ENCODE data around the gene DLL1.
A peak's percentile ranks its signal among the peaks of the same experiment; 100 is the strongest.

DLL1 gene

DNA sequence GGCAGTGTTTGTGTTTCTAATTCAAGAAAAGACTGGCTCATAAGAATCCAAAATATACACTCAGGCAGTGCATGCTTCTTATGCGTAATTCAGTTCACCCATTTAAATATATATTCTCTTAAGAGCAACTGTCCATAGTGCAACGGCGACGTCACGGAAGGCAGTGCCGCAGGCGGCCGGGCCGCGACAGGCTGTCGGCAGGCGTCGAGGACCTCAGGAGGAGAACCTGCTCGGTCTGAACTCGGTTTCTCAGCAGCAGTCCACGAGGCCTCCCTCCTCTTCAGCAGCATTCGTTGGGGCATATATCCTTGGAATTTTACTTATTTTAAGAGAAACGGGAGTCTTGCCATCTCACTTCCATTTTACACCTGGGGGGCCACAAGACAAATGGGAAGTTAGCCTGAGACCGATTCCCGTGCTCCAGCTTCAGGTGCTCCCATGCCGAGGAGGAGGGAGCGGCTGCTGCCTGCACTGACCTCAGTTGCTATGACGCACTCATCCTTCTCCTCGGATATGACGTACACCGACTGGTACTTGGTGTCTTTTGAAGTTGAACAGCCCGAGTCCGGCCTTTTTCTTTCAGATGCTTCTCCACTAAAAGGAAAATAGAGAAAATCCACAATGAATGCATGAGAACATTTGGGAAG lies 8.2 kb downstream of the DLL1 start:
- DNase-seq: peak; percentile 7

- DNase-seq: peak; percentile 17
Observed at GRCh38 chr6:170281331-170282292, 9.3 kb downstream of the DLL1 start.

DNA sequence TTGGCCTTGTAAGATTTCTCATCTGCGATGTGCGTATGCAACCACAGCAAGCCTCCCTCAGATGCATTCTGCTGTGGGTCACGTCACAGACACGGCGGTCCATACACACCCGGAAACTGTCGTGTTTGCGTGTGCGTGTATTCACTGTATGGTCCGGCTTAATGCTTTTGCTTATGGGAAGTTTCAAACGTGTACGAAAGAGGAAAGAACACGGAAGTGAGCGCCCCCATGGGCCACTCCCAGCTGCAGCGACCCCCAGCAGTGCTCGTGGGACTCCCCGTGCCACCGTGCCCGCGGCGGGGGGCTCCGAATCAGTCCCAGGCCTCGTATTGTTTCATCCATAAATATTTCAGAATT lies 10.2 kb downstream of the DLL1 start:
- DNase-seq: peak; percentile 19

DNA sequence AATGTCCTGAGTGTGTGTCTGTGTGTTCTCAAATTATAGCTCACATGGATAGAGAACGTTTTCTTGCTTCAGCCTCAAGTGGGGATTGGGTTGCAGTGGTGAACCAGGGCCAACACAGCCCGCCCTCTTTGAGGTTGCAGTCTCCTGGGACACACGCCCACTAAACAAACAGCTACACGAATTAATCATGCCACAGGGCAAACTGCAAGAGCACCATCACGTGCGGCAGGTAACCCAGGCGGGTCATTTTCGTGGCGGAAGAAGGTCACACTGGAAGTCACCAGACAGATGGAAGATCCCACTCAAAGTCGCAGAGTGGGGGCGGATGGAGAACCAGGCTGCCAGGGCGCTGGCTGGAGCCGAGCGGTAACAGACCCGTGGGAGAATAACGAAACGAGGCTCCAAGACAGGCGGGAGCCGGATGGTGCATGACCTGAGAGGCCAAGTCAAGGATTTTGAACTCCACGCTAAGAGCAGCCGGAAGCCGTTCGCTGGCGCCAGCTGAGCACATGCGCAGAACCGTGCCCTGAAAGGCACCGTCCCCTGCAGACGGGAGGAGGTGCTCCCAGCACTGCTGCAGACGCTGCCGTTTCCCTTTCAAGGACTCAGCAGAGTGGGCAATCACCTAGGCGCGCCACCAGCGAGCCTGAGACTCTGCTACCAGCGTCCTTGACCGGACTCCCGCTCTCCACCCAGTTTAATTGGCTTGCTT lies 10.7 kb downstream of the DLL1 start:
- peak; percentile 38 for DNase-seq

DNA sequence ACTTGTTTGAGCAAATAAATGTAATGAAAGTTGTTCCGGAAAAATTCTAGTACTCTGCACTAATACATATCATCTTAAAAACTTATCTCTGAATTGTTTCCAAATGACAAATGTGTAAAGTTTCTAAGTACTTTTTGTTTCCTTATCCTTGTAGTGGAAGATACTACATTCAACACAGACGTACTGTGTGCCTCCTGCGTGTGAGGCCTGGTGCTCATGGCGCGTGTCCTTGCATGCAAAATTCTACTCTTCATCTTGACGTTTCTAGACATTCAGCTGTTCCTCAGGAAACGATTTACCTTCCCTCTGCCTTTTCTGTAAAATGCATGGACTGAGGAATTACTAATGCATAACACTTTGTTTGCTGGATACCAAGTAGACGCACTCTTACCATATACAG lies 11.5 kb downstream of the DLL1 start:
- no peak for DNase-seq

GRCh38 chr6:170278743-170279094 lies 12.2 kb downstream of the DLL1 start:
- no peak for DNase-seq

DNA sequence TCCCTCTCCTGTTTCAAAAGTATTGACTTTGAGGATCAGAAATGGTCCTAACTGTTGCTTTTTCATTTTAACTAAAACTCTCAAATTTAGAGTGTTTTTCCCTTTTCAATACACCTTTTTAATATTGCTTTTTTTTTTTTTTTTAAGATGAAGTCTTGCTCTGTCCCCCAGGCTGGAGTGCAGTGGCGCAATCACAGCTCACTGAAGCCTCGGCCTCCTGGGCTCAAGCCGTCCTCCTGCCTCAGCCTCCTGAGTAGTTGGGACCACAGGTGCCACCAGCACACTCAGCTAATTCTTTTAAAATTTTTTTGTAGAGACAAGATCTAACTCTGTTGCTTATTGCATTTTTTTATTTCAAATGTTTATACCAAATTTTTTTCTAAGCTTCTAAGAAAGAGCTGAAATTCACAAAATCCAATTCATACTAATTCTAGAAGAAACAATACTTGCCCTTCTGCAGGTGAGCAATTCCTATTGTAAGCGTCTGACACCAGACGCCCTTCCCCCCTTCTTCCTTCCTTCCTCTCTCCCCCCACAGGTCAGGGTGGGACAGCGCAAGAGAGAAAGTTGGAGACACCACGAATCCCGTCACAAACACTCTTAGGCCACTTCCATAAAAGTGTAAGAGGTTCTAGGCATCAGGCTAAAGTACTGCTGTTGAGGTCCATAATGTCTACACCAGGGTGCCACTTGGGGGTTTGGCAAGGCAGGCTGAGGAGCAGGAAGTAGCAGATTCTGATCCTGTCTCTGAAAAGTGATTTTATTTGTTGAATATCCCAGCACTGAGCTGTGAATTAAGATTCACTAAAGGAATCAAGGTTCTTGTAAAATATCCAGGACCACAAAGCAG lies 12.8 kb downstream of the DLL1 start:
- no peak for DNase-seq

GRCh38 chr6:170276369-170277057 lies 14.4 kb downstream of the DLL1 start:
- no peak for DNase-seq

DNA sequence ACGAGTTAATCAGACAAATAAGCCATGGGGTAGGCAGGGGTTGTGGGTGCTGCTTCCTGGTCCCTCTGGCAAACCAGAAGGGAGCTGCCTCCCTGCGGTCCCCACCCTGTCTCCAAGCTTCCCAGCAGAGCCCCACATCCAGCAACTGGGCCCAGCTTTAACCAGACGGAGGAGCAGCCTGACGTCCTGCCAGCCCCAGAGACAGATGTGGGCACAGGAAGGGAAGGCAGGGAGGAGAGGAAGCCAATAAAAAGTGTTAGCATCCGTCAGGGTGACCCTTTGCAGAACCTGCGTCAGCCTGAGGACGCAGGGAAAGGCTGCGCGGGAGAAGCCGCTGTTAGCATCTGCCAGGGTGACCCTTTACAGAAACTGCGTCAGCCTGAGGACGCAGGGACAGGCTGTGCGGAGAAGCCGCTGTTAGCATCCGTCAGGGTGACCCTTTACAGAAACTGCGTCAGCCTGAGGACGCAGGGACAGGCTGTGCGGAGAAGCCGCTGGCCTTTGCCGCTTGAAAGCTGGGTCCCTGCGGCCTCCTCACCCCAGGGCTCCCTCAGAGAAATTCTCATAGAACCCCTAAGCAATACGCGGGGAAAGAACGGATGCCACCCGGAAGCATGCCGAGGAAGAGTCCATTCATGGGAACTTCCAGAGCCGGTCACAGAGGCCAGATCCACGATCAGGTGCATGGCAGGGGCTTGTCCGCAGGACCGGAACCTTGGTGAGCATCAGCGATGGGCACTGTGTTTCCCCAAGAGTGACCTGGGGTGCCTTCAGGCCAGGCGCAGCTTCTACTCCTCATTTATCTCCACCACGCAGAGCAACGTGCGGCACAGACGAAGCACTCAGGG lies 15.9 kb downstream of the DLL1 start:
- no peak for DNase-seq

DNA sequence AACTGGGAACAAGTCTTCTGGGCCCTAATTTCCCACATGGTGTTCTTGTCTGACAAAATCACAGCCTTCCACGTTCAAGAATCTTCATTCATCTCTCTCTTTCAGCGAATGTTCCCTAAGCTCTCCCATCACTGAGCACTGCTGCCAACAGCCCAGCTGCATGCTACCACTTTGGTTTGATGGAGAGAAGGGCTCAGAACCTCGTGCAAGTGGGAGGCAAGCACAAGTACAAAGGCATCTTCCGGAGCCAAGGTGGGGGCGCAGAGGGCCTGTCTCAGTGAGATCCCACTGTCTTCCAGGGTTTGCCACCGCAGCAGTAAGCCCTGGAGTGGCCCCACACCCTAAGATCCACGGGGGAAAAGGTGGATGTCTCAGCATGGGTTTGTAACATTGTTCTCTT lies 17.2 kb downstream of the DLL1 start:
- no peak for DNase-seq

DNA sequence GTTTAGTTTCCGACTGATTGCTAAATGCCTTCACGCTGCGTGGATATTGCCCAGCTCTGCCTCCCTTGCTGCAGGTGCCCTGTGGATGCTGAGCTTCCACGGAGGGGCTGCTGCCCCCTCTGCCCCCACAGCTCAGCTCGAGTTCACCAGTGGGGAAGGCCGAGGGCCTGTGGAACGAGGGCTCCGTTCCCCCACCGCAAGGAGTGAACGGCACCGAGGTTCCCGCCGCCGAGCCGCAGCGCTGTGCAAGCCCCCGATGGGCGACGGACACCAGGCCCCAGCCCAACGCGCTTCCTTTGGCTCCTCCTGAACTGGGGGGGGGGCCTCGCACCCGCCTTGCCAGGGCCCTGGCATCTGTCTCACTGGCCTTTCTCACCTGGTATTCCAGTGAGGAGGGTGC lies 17.7 kb downstream of the DLL1 start:
- no peak for DNase-seq

DNA sequence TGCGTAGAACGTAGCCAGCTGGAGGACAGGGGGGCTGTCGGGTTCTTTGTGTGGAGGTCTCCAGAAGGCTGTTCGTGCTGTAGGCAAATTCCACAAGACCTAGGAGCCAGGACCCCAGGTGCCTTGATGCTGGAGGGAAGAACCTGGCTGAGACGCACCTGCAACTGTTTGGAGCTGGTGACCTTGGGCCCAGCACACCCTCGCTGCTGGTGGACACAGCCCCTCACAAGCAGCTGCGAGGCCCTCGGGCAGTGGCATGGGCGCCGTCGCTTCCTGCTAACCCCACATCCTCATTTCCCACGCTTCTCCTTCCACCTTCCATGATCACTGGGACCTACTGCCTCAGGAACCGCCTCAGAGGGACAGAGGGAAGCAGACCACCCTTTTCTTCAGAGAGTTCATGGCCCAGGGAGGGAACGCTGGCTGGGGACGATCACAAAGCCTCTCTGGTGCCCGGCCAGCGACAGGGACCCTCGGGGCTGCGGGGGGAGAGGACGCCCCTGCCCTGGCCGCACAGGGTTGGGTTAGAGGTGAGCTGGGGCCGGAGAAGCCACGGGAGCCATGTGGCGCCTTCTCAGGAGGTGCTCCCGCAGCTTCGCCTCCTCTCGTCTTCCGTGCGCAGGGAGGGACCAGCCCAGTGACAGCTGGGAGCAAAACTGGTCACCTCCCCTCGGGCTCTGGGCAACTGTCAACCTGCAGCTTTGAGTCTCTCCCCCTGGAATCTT lies 18.4 kb downstream of the DLL1 start:
- DNase-seq: no peak

- DNase-seq: no peak
Observed at GRCh38 chr6:170271771-170272314, 19.0 kb downstream of the DLL1 start.

GRCh38 chr6:170270984-170271593 lies 19.8 kb downstream of the DLL1 start:
- DNase-seq: no peak

DNA sequence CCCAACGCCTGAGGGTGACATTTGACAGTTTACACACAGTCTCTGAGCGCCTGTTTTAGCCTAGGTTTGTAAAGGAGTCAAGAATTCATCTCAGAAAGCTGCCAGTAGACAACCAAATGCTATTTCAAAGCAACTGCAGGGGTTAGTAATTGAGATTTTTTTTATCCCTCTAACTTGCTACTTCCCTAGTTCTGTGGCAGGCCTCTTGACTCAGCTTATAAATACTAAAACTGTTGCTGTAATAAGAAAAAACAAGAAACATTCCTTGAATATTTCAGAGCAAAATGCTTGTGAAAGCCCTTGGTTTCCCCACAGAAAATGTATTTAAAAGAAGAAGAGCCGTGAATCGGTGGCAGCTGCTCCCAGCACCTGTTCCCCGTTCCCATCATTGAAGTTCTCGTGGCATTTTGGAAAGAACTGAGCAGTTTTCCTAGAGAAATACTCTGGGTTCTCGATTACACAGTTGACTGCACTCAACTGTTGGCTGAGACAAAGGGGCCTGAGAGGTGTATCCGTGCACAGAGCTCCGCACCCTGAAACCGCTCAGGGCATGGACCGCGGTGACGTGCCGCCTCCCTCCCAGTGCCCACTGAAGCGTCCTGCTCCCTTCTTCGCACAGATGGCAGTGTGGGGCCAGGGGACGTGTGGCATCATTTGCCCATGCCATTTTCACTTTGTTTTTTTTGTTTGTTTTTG lies 20.9 kb downstream of the DLL1 start:
- DNase-seq: no peak

DNA sequence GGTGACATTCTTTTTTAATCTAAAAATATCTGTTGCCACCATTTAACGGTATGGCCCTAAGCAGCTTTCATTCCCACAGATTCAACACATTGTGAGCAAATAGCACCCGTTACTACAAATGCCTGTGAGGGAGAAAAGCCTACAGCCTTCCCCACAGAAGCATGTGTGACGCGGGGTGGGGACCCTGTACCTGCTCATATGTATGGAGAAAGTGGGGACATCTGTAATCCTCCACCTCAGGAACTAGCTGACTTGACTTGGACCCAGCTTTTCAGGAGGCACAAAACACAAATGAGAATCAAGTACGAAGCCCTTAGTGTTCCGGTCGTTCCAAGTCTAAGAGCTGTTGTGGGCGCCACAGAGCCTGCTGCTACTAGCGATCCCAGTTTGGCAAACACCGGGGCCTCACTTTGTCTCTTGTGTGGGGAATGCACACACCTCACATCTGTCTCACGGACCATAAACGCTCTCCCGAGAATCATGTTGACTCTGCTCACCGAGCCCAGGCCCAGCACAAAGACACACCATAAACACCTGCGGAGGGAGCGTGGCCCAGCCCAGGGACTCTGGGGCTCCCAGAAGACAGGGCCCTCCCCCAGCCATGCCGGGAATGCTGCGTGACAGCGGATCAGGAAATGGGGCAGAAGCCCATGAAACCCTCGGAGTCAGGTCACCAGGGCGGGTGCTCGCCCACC lies 21.6 kb downstream of the DLL1 start:
- DNase-seq: no peak

DNA sequence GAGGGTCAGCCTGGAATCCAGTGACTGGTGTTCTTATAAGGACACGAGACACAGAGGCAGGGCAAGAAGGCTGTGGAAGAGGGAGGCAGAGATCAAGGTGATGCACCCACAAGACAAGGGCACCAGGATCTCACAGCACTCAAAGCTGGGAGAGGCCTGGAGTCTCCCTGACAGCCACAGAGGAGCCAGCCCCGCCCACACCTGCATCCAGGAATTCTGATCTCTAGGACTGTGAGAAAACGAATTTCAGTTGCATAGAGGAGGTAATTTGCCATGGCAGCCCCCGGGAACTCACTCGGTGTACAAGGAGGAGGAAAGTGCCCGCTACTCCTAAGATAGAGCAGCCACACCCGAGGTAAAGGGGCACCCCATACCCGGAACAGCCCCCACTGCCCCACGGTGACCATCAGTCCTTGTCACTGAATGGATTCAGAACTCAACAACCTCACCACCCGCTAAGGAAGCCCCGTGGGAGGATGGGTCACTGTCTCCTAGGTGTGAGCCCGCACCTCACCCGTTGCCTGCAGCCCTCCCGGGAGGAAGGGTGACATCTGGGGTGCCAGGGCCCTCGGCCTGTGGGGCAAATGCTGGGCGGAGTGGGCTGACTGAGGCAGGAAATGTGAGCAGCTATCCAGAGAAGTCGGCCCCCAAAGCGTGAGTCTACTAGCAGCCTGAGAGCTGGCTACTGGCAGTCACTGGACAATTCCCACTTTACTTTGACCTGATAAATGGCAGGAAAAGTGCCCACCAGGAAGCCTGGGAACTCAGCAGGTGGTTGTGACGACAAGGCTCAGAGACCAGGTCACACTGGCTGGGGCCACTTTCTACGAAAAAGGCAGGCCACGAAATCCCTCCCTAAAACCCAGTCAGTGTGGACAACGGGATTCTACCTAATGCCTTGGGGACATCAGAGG lies 22.4 kb downstream of the DLL1 start:
- no peak for DNase-seq

Measured in left hindlimb (tissue), 1 donor.